Breast epithelium (tissue), 4 donors: ENCODE data around the gene CXCL1. TPM values are rescaled to one million over a fixed set of nuclear protein-coding genes. Genes with fewer than 3 reads are reported as not detected.

Source experiments
- DNase-seq, 2 donors: peaks; one replicate each; pipeline ENCODE4 v3.0.0-alpha.2; 2019; ENCODE audit warnings: low spot score in 2 of 2
- H3K27ac ChIP-seq, 2 donors: fragments of 200-600 bp; sonication (generic) in 1 of 2; one replicate each; pipeline ENCODE4 v1.5.1; 2016 to 2019; ENCODE audit warnings: mild to moderate bottlenecking in 1 of 2
- H3K27me3 ChIP-seq, 2 donors: fragments of 200-600 bp; sonication (generic) in 1 of 2; one replicate each; pipeline versions ENCODE4 v1.5.1 to v1.6.0; 2017 to 2019; ENCODE audit warnings: control low read depth in 1 of 2, mild to moderate bottlenecking in 1 of 2
- H3K36me3 ChIP-seq: fragments of 200-600 bp; one replicate; pipeline ENCODE4 v1.5.1; 2019
- H3K4me1 ChIP-seq, 2 donors: fragments of 200-600 bp; sonication (generic); one replicate each; pipeline ENCODE4 v1.5.1; 2016 to 2019; ENCODE audit warnings: control low read depth in 1 of 2
- H3K4me3 ChIP-seq, 3 donors: fragments of 200-600 bp; sonication (generic); 1 replicate in 2 of 3; 2 replicates in 1 of 3; pipeline ENCODE4 v1.5.1; 2016 to 2019; ENCODE audit warnings: mild to moderate bottlenecking in 3 of 3, moderate library complexity in 2 of 3
- H3K9me3 ChIP-seq, 2 donors: fragments of 200-600 bp; sonication (generic) in 1 of 2; one replicate each; pipeline ENCODE4 v1.5.1; 2016 to 2019; ENCODE audit warnings: control low read depth in 1 of 2
- CTCF ChIP-seq, 3 donors: fragments of 450-650 bp; IDR thresholded peaks; one replicate each; pipeline ENCODE4 v1.5.1; 2016 to 2017; ENCODE audit warnings: antibody characterized with exemption in 3 of 3, mild to moderate bottlenecking in 3 of 3, moderate library complexity in 3 of 3
- POLR2A ChIP-seq: fragments of 450-650 bp; IDR thresholded peaks from one replicate; pipeline ENCODE4 v1.6.1; 2016; ENCODE audit warnings: antibody characterized with exemption, mild to moderate bottlenecking, moderate library complexity
- POLR2AphosphoS5 ChIP-seq, 3 donors: sonication (generic); formaldehyde crosslinking; IDR thresholded peaks; one replicate each; pipeline ENCODE4 v1.6.1; 2017; ENCODE audit warnings: antibody characterized with exemption in 3 of 3
- intact Hi-C: fragments of 100-400 bp; cut with DNase I; formaldehyde crosslinking; loops from one replicate; pipeline ENCODE4 v1.15.1; 2023; ENCODE audit warnings: low total_unique reads
- total RNA-seq, 3 donors: library from RNA; depleted of rRNA; stranded (reverse); fragments of >200 nt; gene quantifications; one replicate each; pipeline ENCODE4 v1.1.0, GENCODE V29; 2016

CXCL1 gene
- total RNA-seq, 3 donors from 2014 or later, result 0.80 to 31.3 (median 17.7) TPM

DNA sequence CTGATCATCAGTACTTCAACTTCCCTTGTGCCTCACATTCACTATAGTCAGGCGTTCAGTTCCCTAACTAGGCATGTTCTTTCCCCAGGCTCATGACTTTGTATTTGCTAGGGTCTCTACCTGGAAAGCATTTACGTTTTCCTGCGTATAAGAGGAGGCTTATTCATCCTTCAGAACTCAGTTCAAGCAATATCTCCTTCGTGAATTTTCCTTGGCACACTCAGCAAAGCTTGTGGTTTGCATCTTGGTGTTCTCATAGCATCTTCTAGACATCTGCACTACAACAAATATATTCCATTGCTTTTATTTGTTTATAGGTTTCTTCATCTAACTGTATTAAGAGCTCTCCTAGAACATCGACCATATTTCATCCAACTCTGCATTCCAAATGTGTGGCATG lies 30.1 kb upstream of the CXCL1 start:
- H3K27me3 ChIP-seq, result no peaks in the 10 kb centered on the region
- no peak overlapping the region for H3K27ac ChIP-seq
- TF ChIP-seq POLR2A, result no peak
- no peak for TF ChIP-seq POLR2AphosphoS5 (IDR thresholded peaks at IDR 0.05)
- TF ChIP-seq CTCF (IDR thresholded peaks at IDR 0.05), result no peak
- no peaks in the 10 kb centered on the region for H3K36me3 ChIP-seq
- DNase-seq, result no peak
- no peak overlapping the region for H3K4me3 ChIP-seq
- no peaks in the 10 kb centered on the region for H3K9me3 ChIP-seq
- intact Hi-C loops, result no loop called here
- no peaks in the 10 kb centered on the region for H3K4me1 ChIP-seq

- no peaks in the 10 kb centered on the region for H3K9me3 ChIP-seq
- no peak overlapping the region for H3K27ac ChIP-seq
- H3K36me3 ChIP-seq, result no peaks in the 10 kb centered on the region
- H3K4me3 ChIP-seq, result no peak overlapping the region
- no peak for TF ChIP-seq CTCF (IDR thresholded peaks at IDR 0.05)
- no peak for TF ChIP-seq POLR2A
- TF ChIP-seq POLR2AphosphoS5 (IDR thresholded peaks at IDR 0.05), result no peak
- H3K4me1 ChIP-seq, result no peaks in the 10 kb centered on the region
- intact Hi-C loops, result no loop called here
- no peak for DNase-seq
- no peaks in the 10 kb centered on the region for H3K27me3 ChIP-seq
Measured at GRCh38 chr4:73839715-73840114, 29.5 kb upstream of the CXCL1 start.

- Histone ChIP-seq H3K4me1 (no peaks in the 10 kb centered on the region), H3K4me3 (no peak overlapping the region), H3K9me3 (no peaks in the 10 kb centered on the region), H3K27me3 (no peaks in the 10 kb centered on the region), H3K27ac (no peak overlapping the region), H3K36me3 (no peaks in the 10 kb centered on the region)
- no peak for DNase-seq
- TF ChIP-seq POLR2AphosphoS5 (IDR thresholded peaks at IDR 0.05) (no peak), CTCF (IDR thresholded peaks at IDR 0.05) (no peak), POLR2A (no peak)
- intact Hi-C loops, result no loop called here
Measured at GRCh38 chr4:73841243-73841925, 27.8 kb upstream of the CXCL1 start.

DNA sequence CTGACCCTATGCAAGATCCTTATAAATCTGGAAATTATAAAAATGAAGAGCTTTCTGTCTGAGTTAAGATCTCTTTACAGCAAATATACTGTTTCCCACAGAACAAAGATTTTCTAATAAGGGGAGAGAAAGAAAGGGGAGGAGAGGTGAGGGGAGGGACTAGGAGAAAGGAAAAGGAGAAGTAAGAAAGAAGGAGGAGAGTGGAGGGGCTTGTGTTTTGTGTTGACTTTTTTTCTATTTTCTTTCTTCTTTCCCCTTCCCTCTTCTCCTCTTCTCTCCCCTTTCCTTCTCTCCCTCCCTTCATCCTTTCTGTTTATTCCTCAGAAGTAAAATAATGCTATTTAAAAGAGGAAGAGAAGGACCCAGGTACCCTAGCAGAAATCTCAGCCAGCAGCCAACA lies 26.5 kb upstream of the CXCL1 start:
- no peaks in the 10 kb centered on the region for H3K36me3 ChIP-seq
- H3K9me3 ChIP-seq, result no peaks in the 10 kb centered on the region
- DNase-seq, result no peak
- TF ChIP-seq CTCF (IDR thresholded peaks at IDR 0.05) (no peak), POLR2AphosphoS5 (IDR thresholded peaks at IDR 0.05) (no peak), POLR2A (no peak)
- H3K4me1 ChIP-seq, result no peaks in the 10 kb centered on the region
- intact Hi-C loops, result no loop called here
- H3K27me3 ChIP-seq, result no peaks in the 10 kb centered on the region
- no peak overlapping the region for H3K27ac ChIP-seq
- no peak overlapping the region for H3K4me3 ChIP-seq

GRCh38 chr4:73843369-73843768 lies 25.8 kb upstream of the CXCL1 start:
- Histone ChIP-seq H3K4me1 (no peaks in the 10 kb centered on the region), H3K36me3 (no peaks in the 10 kb centered on the region), H3K27me3 (no peaks in the 10 kb centered on the region), H3K9me3 (no peaks in the 10 kb centered on the region), H3K27ac (no peak overlapping the region), H3K4me3 (no peak overlapping the region)
- intact Hi-C loops, result no loop called here
- TF ChIP-seq POLR2AphosphoS5 (IDR thresholded peaks at IDR 0.05), result no peak
- TF ChIP-seq CTCF (IDR thresholded peaks at IDR 0.05), result no peak
- no peak for TF ChIP-seq POLR2A
- no peak for DNase-seq
